Activated naive CD8-positive, alpha-beta T cell treated with anti-CD3 and anti-CD28 coated beads for 36 hours (primary cell): ENCODE data around the gene ZBTB7B. TPM values are rescaled to one million over a fixed set of nuclear protein-coding genes. Genes with fewer than 3 reads are reported as not detected.
"Not testable (repeated sequence)": the region's sequence is repeated elsewhere in the genome, so short reads cannot be mapped to it uniquely, and the experiment has no call there.

Source experiments
- DNase-seq: peaks from one replicate; pipeline ENCODE4 v3.0.0; 2021
- H3K27ac Mint-ChIP-seq: one replicate; pipeline ENCODE4 v1.8.0; 2022; ENCODE audit warnings: mild to moderate bottlenecking, moderate library complexity, mixed read lengths
- H3K27me3 Mint-ChIP-seq: one replicate; pipeline ENCODE4 v1.8.0; 2022; ENCODE audit warnings: mild to moderate bottlenecking, mixed read lengths
- H3K36me3 Mint-ChIP-seq: one replicate; pipeline ENCODE4 v1.8.0; 2021; ENCODE audit warnings: mild to moderate bottlenecking, mixed read lengths
- H3K4me1 Mint-ChIP-seq: one replicate; pipeline ENCODE4 v1.8.0; 2021; ENCODE audit warnings: mixed read lengths
- H3K4me3 Mint-ChIP-seq: one replicate; pipeline ENCODE4 v1.8.0; 2022; ENCODE audit warnings: mild to moderate bottlenecking, moderate library complexity, mixed read lengths
- H3K9me3 Mint-ChIP-seq: one replicate; pipeline ENCODE4 v1.8.0; 2022; ENCODE audit warnings: mixed read lengths
- total RNA-seq, 2 experiments: library from RNA; stranded (reverse); gene quantifications; one replicate each; pipeline ENCODE4 v1.2.3, GENCODE V29; 2021

ZBTB7B gene
- total RNA-seq, 2 experiments from 2014 or later, result 14.1 to 14.4 TPM

GRCh38 chr1:154990276-154990675 lies 12.3 kb upstream of the ZBTB7B start:
- Mint-ChIP-seq H3K36me3 (peaks cover 19% of the 10 kb centered on the region), H3K4me3 (no peak overlapping the region), H3K9me3 (no peaks in the 10 kb centered on the region), H3K27ac (no peak overlapping the region), H3K27me3 (no peaks in the 10 kb centered on the region), H3K4me1 (peaks cover 27% of the 10 kb centered on the region)
- DNase-seq, result no peak

- no peak overlapping the region for H3K4me3 Mint-ChIP-seq
- peaks cover 33% of the 10 kb centered on the region for H3K4me1 Mint-ChIP-seq
- H3K27ac Mint-ChIP-seq, result no peak overlapping the region
Measured at GRCh38 chr1:154992721-154993571, 9.7 kb upstream of the ZBTB7B start.

DNA sequence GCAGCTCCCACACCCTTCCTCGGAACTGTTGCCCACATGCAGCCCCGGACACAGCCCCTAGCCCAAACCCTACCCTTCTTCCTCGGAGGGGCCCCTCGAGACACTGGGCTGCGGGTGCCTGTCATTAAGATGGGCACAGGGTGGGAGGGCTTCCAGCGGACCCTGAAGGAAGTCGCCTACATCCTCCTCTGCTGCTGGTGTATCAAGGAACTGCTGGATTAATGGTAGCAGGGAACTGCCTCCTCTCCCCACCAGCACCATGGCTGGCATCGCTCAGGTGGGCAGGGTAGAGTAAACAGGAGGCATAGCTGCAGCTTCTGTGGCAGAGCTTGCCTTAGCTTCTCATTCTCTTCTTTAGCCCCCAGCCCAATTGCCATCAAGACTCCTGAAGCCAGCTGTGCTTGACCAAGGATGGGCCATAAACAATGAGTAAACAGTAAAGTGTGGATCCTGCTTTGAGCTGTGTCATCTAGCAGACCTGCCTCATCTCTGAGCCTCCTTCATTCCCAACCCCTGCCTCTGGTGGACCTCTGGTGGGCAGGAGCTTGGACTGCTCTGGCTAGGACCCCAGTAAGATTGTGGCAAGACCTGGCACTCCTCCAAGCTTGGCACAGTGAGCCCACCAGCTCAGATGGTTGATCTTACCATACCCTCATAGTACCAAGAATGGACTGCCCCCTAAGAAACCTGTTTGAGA lies 8.9 kb upstream of the ZBTB7B start, which contains the start of gene LENEP:
Gene LENEP, plus strand, starts transcription at position 15 of the 697 bp plus-strand sequence. Its CDS starts 22 bp downstream, at position 37.
- DNase-seq, result no peak
- H3K9me3 Mint-ChIP-seq, result no peaks in the 10 kb centered on the region
- H3K4me1 Mint-ChIP-seq, result peaks cover 33% of the 10 kb centered on the region
- H3K27ac Mint-ChIP-seq, result no peak within 1 kb of the TSS
- peaks cover 20% of the 10 kb centered on the region for H3K27me3 Mint-ChIP-seq
- no peak within 1 kb of the TSS for H3K4me3 Mint-ChIP-seq
- H3K36me3 Mint-ChIP-seq, result peaks cover 9% of the 10 kb centered on the region

More at GRCh38 chr1:154992721-154993571, 9.7 kb upstream of the ZBTB7B start:
- peaks cover 14% of the 10 kb centered on the region for H3K36me3 Mint-ChIP-seq
- H3K27me3 Mint-ChIP-seq, result peaks cover 19% of the 10 kb centered on the region
- H3K9me3 Mint-ChIP-seq, result no peaks in the 10 kb centered on the region
- DNase-seq, result no peak

DNA sequence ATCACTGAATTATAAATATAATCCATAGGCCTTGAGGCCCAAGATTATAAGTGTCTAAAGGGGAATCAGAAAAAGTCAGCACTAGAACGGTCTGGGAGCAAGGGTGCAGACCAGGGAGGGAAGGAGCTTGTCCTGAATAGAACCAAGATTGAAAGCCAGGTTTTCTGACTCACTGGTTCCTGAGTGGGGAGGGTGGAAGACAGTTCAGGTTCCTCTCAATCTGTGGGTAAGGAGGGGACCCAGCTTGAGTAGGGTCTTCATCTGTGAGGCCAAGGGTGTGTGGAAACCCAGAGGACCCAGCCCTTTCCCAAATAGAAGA lies 8.4 kb upstream of the ZBTB7B start:
- H3K27me3 Mint-ChIP-seq, result peaks cover 20% of the 10 kb centered on the region
- H3K36me3 Mint-ChIP-seq, result peaks cover 5% of the 10 kb centered on the region
- no peak overlapping the region for H3K27ac Mint-ChIP-seq
- no peak for DNase-seq
- no peaks in the 10 kb centered on the region for H3K9me3 Mint-ChIP-seq
- no peak overlapping the region for H3K4me3 Mint-ChIP-seq
- H3K4me1 Mint-ChIP-seq, result peaks cover 34% of the 10 kb centered on the region

DNA sequence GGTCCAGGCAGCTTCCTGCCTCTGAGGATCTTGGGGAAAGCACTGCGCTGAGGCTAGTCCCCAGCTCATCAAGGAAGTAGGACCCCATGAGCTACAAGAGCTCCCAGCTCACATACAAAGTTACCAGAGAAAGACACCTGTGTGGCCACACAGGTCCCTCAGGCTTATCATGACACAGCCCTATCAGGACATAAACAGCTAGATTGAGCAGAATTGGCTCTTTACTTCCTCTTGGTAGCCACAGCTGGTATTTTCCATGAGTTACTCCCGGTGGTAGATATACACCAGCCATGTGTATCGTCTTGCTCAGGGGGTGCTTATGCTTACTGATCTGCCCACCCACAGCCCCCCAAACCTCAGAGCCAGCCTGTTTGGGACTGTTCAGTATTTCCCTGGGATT lies 8.0 kb upstream of the ZBTB7B start:
- H3K4me1 Mint-ChIP-seq, result peaks cover 33% of the 10 kb centered on the region
- no peaks in the 10 kb centered on the region for H3K9me3 Mint-ChIP-seq
- H3K27me3 Mint-ChIP-seq, result peaks cover 20% of the 10 kb centered on the region
- DNase-seq, result no peak
- no peak overlapping the region for H3K27ac Mint-ChIP-seq
- no peak overlapping the region for H3K4me3 Mint-ChIP-seq
- peaks cover 5% of the 10 kb centered on the region for H3K36me3 Mint-ChIP-seq

- H3K27me3 Mint-ChIP-seq, result peaks cover 20% of the 10 kb centered on the region
- not testable (repeated sequence) for H3K4me3 Mint-ChIP-seq, DNase-seq, H3K36me3 Mint-ChIP-seq, H3K27ac Mint-ChIP-seq, H3K9me3 Mint-ChIP-seq
- H3K4me1 Mint-ChIP-seq, result peaks cover 39% of the 10 kb centered on the region
Measured at GRCh38 chr1:154995301-154995983, 7.2 kb upstream of the ZBTB7B start.

GRCh38 chr1:154996966-154997701 lies 5.5 kb upstream of the ZBTB7B start:
- peaks cover 3% of the 10 kb centered on the region for H3K36me3 Mint-ChIP-seq
- peaks cover 42% of the 10 kb centered on the region for H3K4me1 Mint-ChIP-seq
- H3K27ac Mint-ChIP-seq, result no peak overlapping the region
- H3K27me3 Mint-ChIP-seq, result peaks cover 20% of the 10 kb centered on the region
- no peaks in the 10 kb centered on the region for H3K9me3 Mint-ChIP-seq
- no peak overlapping the region for H3K4me3 Mint-ChIP-seq
- no peak for DNase-seq

DNA sequence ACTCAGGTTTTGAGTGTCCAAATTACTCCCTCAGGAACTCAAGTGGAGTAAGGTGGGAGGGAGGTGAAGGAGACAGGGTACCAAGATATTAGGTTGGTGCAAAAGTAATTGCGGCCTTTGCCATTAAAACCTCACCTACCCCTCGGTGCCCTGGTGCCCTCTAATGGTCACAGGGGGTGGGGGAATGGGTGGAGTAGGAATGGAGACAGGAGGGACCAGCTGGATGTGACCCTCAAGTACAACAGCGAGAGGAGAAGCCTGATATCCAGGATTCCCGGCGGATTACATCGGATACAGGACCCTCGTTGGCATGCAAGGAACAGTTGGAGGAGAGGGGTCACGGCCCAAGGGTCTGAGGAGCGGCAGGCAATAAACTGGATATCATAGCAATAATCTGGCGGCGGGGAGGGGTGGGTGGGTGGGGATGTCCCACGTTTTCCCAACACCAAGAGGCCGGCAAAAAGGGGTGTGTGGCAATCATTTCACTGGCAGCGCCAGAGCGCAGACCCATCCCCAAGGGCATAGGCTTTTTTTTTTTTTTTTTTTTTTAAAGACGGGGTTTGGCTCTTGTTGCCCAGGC lies 4.3 kb upstream of the ZBTB7B start:
- no peaks in the 10 kb centered on the region for H3K36me3 Mint-ChIP-seq
- DNase-seq, result no peak
- H3K9me3 Mint-ChIP-seq, result no peaks in the 10 kb centered on the region
- H3K4me3 Mint-ChIP-seq, result peak overlapping the region; percentile 76
- H3K4me1 Mint-ChIP-seq, result peaks cover 36% of the 10 kb centered on the region
- H3K27me3 Mint-ChIP-seq, result peaks cover 20% of the 10 kb centered on the region
- peak overlapping the region; percentile 56 for H3K27ac Mint-ChIP-seq

- Mint-ChIP-seq H3K4me1 (peaks cover 39% of the 10 kb centered on the region), H3K27me3 (peaks cover 22% of the 10 kb centered on the region), H3K9me3 (no peaks in the 10 kb centered on the region), H3K4me3 (peak overlapping the region; percentile 76), H3K27ac (peak overlapping the region; percentile 90), H3K36me3 (peaks cover 3% of the 10 kb centered on the region)
- DNase-seq, result peak; percentile 83
Measured at GRCh38 chr1:154998818-154999570, 3.6 kb upstream of the ZBTB7B start.

DNA sequence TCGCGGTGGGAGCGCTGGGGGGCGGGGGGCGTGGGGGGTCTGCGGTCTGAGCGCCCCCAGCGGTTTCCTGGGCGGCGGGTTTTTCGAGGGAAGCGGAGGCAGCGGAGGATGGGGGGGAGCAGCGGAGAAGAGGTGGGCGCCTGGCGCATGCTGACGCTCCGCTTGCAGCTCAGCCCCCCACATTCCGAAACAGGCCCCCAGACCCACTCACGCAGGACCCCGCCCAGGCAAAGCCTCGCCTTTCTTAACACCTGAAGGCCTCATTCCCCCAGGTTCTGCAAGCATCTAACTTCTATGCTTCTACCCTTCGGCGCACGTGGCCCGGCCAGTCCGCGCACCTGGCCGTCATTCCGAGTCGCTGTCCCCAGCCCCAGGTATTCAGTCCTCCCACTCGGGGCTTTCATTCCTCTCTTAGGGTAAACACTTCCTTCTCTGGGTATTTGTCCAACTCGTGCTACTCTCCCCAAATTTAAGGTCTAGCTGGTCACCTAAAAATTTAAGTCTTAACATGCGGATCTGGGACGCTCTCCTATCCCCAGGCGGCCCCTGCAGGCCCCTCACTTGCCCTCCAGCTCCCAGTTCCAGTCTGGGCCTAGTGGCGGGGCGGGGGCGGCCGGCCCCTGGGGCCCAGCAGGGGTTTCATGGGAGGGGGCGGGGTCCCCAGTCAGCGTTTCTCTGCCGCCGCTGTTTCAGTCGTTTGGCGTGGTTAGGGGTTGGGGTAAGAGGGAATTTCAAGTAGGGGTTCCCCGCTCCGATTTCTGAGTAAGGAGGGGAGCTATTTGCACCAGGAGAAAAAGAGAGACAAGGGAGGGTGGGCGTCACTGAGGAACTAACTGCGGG lies 2.8 kb upstream of the ZBTB7B start:
- H3K27ac Mint-ChIP-seq, result peak overlapping the region; percentile 91
- peaks cover 22% of the 10 kb centered on the region for H3K27me3 Mint-ChIP-seq
- peaks cover 38% of the 10 kb centered on the region for H3K4me1 Mint-ChIP-seq
- peak overlapping the region; percentile 76 for H3K4me3 Mint-ChIP-seq
- no peaks in the 10 kb centered on the region for H3K9me3 Mint-ChIP-seq
- H3K36me3 Mint-ChIP-seq, result peaks cover 3% of the 10 kb centered on the region
- peak; percentile 77 for DNase-seq

DNA sequence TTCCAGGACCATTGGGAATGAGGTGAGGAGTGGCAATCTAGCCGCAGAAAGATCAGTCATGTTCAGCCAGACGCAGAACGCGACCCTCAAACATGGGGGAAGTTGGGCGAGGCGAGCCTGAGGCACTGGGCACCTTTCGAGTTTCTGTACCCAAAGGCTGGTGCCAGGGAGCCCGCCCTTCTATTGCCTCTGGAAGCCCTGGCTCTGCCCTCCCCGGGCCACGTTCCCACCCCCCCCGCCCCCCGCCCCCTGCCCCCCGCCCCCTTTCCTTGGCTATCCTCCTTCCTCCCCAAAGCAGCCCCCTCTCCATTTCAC lies 2.2 kb upstream of the ZBTB7B start:
- Mint-ChIP-seq H3K27ac (peak overlapping the region; percentile 91), H3K4me1 (peaks cover 41% of the 10 kb centered on the region), H3K4me3 (peak overlapping the region; percentile 76), H3K9me3 (no peaks in the 10 kb centered on the region), H3K36me3 (peaks cover 3% of the 10 kb centered on the region), H3K27me3 (peaks cover 22% of the 10 kb centered on the region)
- DNase-seq, result no peak

DNA sequence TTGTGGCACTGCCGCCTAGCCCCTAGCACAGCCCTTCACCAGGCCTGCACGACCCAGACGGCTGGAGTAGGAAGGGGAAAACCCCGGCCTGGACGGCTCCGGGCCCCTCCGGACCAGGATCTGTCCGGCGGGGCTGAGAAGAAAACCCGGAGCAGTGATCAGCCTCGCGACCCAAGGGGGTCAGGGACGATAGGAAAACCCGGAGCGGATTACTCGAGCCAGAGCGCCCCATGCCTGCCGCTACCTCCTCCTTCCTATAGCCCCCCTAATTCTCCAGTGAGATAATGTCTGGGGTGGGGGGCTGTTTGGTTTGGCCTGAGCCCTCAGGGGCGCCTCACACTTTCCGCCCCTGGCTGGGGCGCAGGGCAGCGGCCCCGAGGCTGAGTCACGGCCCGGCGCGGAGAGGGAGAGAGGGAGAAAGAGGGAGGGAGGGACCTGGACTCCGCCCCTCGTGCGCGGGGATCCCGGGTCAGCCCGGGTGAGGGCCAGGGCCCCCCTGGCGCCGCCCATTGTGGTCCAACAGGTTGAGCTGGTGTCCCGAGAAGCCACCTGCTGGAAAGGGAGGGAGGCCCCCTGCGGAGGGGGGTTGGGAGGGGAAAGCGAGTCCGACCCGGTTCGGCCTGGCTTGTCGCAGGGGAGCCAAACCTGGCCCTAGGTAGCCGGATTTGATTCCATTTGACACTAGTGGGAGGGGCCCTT lies 1.7 kb upstream of the ZBTB7B start:
- Mint-ChIP-seq H3K27me3 (peaks cover 20% of the 10 kb centered on the region), H3K4me3 (peak overlapping the region; percentile 74), H3K27ac (peak overlapping the region; percentile 85), H3K9me3 (no peaks in the 10 kb centered on the region), H3K4me1 (peaks cover 46% of the 10 kb centered on the region), H3K36me3 (peaks cover 3% of the 10 kb centered on the region)
- peak; percentile 91 for DNase-seq

- DNase-seq, result no peak
- Mint-ChIP-seq H3K36me3 (peaks cover 5% of the 10 kb centered on the region), H3K27ac (peak overlapping the region; percentile 76), H3K4me1 (peaks cover 51% of the 10 kb centered on the region), H3K27me3 (peaks cover 15% of the 10 kb centered on the region), H3K9me3 (no peaks in the 10 kb centered on the region), H3K4me3 (peak overlapping the region; percentile 74)
Measured at GRCh38 chr1:155001425-155001674, 1.3 kb upstream of the ZBTB7B start.
